ENCODE measurements around the gene PYGM.

PYGM gene

DNA sequence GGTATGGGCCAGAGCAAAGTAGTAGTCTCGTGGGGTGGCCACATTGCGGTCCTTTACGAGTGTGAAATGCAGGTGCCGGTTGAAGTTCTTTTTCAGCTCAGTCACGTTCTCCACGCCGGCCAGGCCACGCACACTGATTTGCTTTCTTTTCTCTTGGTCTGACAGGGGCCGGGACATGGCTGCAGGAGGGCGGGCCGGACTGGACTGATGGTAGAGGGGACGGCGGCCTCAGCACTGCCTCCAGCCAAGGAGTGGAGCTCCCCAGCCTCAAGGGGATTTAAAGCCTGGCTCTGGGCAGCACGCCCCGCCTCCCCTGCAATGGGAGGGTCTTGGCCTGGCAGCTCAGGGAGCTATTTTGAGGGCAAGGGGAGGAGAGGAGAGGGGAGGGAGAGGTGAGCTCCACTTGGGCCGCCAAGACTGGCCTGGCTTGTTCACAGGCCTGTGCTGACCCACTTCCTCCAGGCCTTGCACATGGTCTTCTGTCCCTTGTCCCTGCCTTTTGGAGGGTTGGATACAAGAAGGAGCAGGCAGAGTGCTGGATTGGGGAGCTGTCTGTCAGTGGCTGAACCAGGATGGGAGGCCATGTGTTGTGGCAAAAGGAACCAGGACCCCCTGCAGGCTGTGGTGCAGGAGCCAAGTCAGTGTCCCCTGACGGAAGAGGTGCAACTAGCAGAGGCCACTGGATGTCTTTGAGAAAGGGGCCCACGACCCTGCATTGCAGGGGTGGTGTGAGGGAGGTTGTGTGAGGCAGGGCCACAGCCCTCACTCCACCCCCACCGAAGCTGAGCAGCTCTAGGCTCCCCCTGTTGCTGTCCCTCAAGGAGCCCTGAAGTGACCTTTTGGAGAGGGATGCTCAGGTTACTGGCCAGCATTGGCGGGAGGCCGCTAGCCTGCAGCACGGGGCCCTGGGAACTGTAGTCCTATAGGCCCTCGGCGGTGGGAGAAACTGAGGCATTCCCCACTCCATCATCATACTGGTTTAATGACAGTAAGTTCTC lies at the start of gene PYGM:
TSS of gene PYGM (minus strand) at position 253 of the 998 bp plus-strand sequence. CDS start at position 177, 76 bp downstream.
- DNase-seq, result peak; percentile 40

DNA sequence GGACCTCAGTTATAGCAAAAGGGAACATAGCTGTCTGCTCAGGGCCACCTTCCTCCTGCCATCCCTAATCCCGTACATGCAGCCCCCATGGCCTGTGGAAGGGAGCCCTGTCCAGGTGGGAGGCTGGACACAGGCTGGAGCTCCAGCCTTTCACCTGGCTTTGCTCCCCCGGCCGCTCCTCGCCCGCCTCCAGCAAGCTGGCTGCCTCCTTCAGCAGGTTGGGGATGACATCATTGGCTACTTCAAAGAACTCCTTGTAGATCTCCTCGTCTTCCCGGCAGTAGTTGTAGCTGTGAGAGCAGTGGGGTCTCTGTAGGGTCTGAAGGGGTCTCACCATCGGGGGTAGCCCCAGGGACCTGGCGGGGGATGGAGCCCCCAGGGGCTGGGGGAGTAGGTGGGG lies 45.7 kb upstream of the PYGM start:
- no peak for DNase-seq

DNA sequence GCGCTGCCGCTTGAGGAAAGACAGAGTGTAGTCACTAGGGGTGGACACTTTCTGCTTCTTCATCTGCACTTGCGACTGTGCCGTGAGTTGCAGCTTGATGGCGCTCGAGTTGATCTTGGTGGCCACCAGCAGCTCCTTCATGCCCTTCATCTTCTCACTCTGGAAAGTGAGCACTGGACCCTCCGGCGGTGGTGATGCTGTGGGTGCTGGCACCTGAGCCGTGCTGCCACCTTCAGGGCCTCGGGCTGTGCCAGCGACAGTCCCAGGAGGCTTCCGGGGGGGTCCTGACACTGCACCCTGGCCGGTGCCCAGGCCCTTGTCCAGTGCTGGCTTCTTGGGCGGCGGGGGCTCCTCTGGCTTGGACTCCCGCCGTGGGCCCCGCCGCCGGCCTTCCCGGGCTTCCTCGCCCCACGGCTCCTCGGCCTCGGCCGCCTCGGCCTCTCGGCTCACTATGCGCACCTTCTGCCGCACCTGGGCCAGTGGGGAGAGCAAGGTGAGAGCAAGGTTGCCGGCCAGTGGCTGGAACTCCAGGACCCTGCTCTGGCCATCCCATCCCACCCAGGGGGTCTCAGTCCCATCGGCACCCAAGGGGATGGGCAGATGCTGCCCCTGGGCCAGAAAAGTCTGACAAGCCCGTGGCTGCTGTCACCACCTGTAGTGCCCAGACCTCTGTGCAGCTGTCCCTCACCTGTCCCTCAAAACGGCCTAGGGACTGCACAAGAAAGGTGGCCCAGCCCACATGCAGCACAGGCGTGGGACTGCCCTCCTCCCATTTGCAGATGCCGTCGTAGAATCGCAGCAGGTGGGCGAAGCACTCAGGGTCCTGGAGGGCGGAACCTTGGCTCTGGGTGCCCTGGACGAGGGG lies 44.8 kb upstream of the PYGM start:
- DNase-seq, result no peak

DNA sequence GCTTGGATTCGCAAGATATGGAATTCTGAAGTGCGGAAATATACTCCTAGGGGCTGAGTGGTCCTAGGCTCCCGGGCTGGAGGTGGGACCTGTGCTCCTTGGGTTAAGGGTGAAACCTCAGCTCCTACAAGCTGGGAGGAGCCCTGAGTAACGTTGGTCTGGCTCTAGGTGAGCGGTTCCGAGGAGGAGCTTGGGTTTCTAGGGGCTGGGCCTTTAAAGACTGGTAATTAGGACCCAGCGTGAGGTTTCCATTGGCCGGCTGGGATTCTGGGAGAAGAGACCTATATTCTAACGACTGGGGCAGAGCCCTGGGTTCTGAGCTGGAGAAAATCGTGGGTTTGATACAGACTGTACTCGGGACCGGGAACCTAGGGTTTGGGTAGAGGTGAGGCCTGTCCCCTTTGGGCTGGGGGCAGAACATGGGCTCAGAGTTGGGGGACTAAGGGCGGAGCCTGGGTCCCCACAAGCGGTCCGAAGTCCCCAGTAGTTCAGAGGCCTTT lies 44.1 kb upstream of the PYGM start:
- no peak for DNase-seq

DNA sequence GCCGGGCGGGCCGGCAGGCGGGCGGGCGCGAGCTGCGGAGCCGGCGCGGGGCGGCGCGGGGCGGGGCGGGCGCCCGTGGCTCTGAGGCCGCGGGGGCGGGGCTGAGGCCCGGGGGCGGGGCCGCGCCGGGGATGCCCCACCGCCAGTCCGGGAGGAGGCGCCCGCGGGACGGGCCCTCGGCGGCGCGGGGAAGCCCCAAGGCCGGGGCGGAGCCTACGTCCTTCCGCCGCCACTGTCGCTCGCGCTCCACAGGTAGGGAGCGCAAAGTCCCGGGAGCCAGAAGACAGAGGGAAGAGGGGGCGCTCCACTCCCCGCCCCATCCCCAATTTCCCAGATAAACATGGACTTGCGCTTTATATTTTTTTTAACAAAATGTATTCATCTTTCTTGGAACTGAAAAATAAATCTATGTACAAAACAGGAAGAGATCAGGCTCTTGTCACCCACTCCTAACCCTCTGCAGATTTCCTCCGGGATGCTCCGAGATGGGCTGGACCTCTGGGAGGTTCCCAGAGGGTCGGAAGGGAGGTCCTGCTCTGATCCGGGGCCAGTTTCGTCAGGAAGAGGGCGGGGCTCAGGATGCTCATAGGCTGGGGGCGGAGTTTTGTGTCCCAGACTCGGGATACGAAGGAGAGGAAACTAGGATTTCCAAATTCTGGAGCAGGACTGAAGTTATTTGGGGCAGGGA lies 43.5 kb upstream of the PYGM start, which contains the start of gene MAP4K2:
TSS of gene MAP4K2 (minus strand) at position 57 of the 688 bp plus-strand sequence. CDS start 65 bp downstream, outside the sequence.
- peak; percentile 81 for DNase-seq

DNA sequence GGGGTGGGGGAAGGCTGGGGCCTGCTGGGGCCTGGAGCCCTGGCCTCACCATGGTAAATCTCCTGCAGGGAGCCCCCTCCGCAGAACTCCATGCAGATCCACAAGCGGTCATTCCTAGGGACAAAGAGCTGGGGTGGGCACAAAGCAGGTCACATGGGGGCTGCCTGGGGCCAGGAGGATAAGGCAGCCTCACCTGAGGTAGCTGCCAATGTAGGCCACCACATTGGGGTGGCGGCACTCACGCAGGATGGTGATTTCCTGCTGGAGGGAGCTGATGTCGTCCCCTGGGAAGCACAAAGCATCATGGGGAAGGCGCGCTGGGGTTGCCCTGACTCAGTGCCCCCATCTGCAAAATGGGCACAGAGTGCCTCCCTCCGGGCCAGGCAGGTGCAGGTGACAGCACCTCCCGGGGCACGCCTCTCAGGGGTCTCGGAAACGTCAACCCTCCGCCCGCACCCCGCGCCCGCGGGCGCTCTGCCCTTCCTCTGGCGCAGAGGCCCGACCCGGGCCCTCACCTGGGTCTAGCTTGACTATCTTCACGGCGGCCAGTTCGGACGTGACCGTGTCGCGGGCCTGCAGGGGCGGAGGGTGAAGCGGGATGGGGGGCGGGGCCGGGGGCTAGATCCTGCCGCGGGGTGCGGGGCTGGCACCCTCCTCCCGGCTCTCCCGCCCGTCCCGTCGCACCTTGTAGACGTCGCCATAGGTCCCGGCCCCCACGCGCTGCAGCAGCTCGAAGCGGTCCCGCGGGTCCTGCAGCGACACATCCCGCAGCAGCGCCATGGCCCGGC lies 42.8 kb upstream of the PYGM start:
- DNase-seq, result no peak

DNA sequence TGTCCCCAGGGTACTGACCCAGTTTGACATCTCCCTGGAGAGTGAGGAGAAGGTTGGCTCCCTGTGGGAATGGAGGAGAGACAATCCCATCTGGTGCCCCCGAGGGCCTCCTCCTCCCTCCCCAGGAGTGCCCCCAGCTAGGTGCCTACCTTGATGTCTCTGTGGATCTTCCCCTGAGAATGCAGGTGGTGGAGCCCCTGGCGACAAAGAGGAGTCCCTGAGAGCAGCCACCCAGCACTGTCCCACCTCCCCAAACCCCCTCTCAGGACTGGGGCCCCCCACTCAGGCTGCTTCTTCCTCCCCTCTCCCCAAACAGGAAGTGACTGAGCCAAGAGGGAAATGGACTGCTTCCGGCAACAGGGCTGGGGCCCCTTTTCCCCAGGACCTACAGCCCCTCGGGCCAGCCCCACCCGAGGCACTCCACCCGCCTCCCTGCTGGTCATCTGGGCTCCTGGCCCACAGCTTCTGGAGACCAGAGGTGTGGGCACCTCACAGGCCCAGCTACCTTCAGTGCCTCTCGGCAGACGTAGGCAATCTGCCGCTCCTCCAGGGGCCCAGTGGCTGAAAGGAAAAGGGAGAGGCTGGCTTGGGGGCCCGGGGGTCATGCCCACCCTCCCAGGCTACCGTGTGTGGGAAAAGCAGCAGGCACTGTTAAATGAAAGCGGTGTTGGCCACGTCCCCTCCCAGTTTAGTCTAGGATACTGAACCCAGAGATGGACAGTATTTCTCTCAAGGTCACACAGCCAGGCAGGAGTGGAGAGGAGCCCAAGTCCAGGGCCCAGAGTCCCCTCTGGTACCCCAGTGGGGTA lies 42.0 kb upstream of the PYGM start:
- no peak for DNase-seq

DNA sequence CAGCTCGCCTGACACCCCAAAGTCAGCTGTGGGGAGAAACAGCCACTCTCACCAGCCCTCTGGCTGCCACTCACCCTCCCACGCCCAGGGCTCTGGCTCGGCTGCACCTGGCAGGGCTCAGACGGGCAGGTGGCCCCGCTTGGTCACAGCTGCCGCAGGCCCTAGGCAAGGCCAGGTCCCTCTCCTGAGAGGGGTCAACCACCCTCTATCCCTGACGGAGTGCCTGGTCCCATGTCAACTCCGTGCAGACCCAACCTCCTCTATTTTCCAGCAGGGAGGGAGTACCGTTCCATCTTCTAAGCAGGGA lies 41.3 kb upstream of the PYGM start:
- DNase-seq, result no peak

DNA sequence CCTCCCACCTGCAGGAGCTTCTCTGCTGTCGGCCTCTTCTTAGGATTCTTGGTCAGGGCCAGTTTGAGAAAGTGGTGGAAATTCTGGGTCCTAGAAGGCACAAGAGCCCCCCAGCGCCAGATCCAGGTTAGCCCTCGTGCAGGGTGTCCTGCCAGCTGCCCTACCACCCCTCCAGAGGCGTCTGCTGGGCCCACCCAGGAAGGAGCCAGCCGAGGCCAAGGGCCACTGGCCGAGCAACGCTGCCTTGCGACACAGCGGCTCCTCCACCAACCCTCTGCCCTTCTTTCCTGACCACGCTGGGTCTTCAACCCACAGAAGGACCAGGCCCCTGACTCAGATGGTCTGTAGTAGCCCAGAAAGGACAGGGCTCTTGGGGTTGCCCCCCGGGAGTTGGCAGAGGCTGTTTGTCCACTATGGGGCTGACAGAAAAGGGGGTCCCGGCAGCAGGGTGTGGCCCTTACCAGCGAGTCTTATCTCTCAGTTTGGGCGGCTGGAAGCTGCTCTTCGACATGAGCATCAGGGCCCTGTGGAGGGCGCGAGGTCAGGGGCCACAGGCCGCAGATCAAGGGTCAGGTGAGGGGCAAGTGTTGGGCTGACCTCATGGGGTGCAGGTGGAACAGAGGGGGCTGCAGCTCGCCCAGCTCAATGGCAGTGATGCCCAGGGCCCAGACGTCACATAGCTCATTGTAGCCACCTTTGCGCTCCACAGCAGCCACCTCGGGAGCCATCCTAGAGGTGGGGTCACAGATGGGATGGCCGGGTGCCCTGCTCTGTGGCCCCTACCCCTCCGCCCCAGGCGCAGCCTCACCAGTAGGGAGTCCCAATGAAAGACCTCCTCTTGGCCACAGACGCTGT lies 40.8 kb upstream of the PYGM start:
- DNase-seq, result no peak

DNA sequence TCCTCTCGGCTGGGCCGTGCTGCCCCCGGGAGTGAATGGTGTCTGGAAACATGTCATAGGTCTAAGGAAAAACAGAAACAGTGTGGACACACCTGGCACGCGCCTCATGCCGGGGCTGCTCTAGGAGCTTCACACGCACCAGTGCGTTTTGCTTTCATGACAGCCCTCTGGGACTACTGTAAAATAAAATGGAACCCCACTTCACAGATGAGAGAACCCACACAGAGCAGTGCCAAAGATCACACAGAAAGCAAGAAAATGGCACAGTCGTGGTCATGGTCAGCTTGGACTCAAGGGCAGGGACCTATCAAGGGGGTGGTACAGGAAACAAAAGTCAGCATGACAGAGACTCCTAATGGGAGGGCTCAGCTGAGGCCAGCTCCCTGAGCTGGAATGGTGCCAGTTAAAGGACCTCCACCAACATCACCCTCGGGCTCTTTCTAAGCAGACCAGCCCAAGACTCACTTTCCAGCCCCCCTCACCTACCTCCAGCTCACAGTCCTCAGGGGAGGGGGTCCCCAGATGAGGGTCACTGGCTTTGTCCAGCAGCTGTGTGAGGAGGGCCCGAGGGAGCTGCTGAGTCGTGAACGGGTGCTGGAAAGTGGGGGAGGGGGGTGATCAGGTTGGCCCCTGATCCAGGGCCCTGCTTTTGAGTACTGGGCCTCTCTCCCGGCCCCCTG lies 40.0 kb upstream of the PYGM start:
- DNase-seq, result no peak

DNA sequence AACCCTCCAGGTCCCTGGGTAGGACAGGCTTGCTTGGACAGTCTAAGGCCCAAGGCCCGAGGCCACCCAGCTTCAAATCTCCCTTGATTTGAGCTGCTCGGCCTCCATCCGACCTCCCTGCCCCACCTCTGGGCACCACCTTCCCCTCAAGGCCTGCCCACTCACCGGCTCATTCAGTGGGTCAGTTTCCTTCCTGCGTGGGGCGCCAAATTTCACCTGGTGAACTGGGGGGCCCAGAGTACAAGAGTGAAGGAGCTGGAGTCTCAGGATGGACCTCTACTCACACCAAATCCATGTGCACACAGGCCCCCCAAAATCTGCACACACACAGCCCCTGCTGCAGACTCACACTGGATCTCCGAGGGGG lies 39.5 kb upstream of the PYGM start:
- DNase-seq, result no peak

DNA sequence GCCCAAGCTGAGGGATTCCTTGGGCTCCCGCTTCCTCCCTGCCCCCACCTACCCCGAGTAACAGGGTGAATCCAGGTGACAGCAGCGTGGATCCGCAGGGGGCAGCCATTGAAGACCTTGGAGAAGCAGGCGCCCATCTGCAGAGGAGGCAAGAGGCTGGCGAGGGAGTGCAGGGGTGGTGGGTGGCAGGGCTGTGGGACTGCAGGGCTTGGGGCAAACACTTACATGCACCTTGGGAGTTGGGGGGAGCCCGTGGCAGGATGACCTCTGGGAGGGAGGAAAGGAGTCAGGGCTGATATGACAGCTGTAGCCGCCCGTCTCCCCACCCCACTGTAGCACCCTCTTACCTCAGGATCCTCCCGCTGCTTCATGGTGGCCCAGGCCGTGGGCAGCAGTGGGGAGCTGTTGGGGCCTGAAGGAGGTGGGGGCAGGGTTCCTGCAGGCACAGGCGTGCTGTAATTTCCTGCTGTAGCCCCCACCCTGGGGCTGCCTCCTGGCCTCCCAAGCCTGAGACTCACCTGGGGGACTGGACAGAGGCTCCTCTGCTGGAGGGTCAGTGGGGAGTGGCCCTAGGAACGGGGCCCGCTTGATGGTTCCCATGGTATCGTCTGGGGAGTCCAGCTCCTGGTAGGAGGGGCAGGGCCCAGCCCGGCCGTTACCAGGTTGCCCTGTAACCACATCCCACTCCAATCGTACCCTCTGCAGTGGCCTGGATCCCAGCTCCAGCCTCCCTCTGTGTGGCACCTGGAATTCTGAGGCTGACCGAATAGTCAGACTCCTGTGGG lies 37.2 kb upstream of the PYGM start:
- no peak for DNase-seq

DNA sequence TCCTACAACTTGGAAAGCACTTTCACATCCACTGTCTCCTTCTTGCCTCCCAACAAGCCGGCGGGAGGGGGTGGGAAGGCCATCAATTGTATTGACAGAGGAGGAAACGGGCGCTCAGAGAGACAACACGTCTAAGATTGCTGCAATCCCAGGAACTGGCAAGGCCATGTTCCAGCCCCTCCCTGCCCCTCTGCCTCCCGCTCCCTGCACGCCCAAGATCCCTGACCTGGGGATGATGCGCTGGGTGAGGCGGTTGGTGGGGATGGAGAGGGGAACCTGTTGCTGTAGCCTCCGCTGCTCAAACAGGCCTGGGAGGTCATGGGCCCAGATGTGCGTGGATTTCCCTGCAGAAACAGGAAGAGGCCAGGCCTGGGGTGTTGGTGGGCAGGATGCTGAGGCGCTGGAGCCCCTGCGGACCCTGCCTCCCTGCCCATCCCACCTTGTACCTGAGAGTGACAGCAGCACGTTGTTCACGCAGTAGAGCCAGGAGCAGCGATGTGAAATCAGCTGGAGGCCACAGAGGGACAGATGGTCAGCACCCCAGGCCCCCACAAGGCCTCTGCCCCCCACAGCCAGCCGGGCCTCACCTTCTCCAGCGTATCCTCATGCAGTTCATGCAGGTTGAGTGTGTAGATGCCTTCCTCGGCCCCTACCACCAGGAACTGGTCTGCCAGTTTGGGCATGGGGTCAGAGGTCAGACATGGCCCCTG lies 36.4 kb upstream of the PYGM start:
- DNase-seq, result no peak

DNA sequence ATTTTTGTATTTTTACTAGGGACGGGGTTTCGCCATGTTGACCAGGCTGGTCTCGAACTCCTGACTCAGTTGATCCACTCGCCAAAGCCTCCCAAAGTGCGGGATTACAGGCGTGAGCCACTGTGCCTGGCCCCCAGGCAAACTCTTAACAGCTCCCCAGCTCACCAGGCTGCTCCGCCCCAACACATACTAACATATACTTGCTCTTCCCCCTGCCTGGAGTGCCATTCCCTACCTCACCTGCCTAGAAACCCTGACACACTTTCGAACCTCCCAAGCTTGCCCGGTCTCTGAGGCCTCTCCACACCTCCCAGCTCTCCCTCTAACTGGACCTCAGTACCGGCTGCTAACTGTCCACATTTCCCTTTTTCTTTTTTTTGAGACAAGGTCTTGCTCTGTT lies 34.8 kb upstream of the PYGM start:
- DNase-seq, result no peak

DNA sequence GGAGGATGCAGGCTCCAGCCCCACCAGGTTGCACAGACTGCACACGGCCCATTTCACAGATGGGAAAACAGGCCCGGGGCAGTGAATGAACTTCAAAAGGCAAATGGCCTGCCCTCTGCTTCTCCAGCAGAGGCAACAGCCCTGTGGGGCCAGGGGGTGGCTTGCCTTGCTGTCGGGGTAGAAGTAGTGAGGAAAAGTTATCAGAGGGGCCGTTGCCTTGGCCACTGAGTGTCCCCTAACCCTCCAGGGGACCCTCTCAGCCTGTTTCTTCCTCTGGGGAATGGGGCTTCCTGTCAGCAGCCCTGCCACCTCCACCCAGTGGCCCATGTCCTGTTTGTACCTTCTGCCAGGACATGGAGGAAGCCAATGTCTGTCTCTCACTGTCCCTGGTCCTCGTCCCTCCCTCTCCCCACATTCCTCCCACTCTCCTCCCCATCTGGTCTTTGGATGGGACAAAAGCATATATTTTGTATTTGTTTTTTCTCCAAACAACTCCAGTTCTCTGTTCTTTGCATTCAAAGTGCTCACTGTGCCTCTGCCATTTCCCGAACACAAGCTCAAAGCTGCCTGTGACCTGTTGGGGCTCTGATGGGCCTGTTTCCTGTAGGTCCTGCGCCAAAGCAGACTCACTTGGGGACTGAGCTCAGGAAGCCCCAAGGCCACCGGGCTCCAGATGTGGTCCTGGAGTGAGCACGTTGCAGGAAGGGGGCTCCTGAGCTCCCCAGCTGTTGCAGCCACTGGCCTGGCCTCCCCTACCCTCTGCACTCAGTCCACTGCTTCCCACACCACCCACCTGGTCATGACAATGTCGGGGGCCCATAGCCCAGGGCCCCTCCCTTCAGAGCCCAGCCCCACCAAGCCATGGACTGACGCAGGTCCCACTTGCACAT lies 33.7 kb upstream of the PYGM start:
- DNase-seq, result no peak

DNA sequence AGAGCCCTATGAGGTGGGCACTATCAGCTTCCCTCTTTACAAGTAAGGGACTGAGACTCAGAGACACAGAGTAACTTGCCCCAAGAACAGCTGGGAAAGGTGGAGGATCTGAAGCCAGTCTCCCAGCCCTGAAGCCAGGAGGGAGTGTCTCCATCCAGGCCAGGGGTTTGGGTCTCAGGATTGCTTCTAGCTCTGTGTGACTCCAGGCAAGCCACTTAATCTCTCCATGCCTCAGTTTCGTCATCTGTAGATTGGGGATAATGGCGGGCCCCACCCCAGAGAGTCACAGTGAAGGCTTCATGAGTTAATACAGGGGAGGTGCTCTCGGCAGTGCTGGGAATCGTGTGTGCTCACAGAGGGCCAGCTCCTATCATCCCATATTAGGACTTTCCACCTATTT lies 32.7 kb upstream of the PYGM start:
- DNase-seq, result no peak

DNA sequence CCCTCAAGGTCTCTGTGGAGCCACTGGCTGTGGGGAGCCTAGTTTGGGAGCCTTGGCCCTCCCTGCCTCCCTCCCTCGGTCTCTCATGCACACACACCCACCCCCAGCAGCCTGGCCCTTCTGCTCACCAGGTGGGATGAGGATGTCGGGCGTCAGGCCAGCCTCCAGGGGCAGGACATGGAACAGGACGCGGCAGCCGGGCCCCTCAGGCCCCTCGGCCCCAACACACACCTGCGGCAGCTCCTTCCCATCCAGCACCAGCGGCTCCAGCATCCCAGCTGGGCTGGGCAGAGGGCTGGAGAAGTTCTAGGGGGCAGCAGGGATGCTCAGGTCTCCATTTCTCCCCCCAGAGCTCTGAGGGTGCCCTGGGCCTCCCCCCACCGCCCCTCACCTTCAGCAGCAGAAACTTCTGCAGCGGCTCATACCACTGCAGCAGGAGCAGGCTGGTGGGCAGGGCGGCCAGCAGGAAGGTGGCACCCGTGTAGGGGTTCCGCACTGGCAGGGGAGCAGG lies 32.1 kb upstream of the PYGM start:
- no peak for DNase-seq
